ENCODE measurements around the gene DAGLA.

The DAGLA gene

DNA sequence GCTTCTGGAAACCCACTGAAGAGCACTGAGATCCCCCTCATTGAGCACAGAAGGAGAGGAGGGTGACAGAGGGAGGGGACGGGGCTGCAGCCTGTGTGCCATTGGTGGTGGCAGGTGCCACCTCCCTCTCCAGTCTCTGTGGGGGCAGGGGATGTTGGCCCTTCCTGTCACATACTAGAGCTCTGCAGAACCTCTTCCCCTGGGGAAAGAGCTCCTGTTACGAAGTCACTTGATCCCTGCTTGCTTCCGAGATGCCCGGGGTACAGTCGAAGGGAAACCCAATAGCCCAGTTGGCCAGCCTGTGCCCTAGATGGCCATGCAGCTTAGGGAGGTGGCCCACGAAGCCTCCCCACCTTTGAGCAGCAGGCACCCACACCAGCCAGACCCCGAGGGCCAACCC lies 29.4 kb downstream of the DAGLA start:
- no peak for DNase-seq (ENCODE audit: low read depth, low spot score)

GRCh38 chr11:61710019-61710418 lies 29.8 kb downstream of the DAGLA start:
- DNase-seq (ENCODE audit: low read depth, low spot score) = no peak

DNA sequence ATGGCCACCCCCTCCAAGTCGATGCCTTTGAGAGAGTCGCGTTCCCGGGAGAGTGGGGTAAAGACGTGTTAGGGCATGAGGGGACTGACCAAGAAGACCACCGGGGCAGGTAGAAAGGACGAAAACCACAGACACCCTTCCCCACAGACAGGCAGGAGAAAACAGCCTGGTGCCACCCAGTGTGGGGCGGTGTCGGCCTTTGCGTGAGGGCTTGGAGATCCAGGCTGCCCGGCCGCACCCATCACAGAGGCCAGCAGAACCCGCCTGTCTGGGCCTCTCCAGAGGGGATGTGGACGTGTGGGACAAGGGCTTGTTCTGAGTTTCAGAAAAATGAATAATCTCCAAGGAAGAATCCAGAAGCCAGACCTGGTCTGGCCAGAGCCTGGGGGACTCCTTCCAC lies 30.8 kb downstream of the DAGLA start:
- DNase-seq (ENCODE audit: low read depth, low spot score) = no peak

- no peak for DNase-seq (ENCODE audit: low read depth, low spot score)
These were observed 31.3 kb downstream of the DAGLA start for GRCh38 chr11:61711498-61711897.

DNA sequence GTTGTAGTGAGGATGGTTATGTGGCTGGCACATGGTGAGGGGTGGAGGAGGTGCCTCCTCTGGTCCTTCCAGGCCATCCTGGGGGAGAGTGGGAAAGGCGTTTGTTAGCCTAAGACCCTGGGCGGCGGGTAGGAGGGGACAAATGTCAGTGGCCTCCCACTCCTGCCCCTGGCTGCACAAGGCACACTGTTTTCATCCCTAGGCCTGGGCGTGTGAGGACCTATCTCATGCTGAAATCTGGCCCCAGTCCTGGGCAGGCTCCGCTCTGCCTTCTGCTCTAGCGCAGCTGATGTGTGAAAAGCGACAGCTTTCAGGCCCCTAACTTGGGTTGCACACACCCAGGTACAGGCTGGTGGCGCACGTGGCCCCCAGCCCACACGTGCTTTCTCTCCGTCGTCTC lies 32.1 kb downstream of the DAGLA start:
- DNase-seq (ENCODE audit: low read depth, low spot score) = no peak

GRCh38 chr11:61712846-61713245 lies 32.7 kb downstream of the DAGLA start:
- DNase-seq (ENCODE audit: low read depth, low spot score) = no peak

DNA sequence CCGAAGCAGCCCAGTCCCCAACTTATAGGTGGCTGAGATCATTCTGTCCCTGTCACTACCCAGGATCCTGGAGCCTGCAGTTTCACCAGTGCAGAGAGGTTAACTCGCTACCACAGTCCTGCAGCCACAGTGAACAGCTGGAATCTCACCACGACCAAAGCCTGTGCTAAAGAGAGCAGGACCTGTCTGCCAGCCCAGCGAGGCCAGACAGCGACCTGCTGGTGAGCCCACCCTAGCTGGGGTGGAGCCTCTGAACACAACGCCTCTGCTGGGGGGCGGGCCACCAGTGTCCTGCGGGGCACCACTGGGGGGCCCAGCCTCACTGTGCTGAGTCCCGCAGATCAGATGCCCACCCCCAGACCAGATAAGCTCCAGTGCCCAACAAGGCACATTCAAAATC lies 33.3 kb downstream of the DAGLA start:
- no peak for DNase-seq (ENCODE audit: low read depth, low spot score)

- no peak for DNase-seq (ENCODE audit: low read depth, low spot score)
These were observed 33.7 kb downstream of the DAGLA start for GRCh38 chr11:61713906-61714305.

DNA sequence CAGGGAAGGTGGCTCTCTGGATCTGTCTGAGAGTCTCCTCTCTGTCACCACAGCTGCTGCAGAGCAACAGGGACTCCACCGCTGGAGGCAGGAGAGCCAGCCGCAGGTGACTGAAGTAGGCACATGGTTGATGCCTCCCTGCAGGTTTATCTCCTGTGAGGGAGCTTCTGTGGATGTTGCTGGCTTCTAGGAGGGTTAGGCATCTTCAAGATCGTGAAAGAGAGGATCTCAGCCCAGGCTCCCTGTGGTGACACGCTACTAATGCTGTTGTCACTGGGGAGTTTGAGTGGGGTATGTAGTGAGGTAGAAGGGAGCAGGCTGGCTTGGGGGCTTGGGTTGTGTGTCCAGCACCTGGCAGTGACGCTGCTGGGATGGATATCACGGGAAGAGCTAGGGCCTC lies 34.1 kb downstream of the DAGLA start:
- DNase-seq (ENCODE audit: low read depth, low spot score) = no peak

DNA sequence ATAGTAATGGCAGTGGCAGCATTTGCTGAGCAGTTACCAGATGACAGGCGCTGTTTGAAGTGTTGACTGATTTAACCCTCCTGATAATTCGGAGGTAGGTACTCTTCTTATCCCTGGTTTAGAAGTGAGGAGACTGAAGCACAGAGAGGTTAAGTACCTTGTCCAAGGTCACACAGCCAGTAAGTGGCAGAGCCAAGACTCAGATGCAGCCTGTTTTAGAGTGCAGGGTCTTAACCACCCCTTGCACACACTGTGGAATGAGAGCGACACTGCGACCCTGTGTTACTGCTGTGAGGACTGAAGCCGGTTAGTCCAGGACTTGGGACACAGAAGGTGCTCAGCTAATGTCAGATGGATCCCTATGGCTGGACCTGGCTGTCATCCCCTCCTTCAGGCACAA lies 34.7 kb downstream of the DAGLA start:
- DNase-seq (ENCODE audit: low read depth, low spot score) = no peak

DNA sequence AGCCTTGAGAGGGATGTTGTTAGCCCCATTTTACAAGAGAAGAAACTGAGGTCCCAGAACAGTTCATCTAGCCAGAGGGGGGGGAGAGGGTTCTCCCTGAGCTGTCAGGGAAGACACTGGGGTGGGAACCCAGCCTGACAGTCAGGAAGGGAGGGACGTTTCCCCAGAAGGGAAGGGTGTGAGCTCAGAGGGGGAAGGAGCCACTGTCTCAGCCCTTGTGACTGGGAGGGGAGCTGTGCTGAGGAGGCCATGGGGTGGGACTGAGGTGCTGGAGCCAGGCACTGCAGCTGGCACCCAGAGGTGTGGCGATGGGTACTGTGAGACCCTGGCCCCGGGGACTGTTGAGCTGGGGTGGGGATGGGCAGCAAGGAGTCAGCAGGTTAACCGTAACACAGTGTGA lies 35.7 kb downstream of the DAGLA start:
- no peak for DNase-seq (ENCODE audit: low read depth, low spot score)

DNA sequence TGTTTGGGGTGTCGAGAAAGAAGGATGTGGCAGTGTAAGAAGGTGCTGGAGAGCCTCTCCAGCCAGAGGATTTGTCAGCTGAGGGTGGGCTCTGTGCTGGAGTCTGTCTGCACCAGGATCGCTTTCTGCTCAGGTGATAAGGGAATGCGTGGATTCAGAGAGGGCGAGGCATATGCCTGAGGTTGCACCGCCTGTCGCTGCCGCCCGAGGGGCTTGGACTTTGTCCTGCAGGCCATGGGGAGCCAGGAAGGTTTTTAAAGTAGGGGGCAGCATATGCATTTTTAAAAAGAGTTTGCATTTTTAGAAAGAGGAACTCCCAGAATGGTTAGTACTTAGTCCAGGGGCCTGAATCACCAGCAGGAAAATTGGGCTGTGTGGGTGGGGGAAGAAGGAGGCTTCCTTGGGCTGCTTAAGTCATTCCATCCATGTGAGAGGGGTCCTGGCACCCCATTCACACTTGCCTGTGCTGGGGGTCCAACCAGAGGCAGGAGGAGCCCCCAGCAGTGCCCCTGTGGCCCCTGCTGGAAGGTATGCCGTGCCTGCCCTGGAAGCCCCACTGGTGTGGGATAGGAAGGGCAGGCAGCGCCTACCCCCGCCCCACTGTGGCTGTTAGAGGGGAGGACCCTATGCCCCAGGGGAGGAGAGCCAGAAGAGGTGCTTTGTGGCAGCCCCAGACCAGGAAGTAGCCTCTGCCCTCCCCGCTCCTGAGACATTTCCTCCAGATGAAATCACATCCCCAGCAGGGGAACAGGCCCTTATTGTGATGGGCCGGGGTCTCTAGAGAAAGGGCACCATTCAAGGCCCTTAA lies 36.5 kb downstream of the DAGLA start:
- DNase-seq (ENCODE audit: low read depth, low spot score) = no peak

DNA sequence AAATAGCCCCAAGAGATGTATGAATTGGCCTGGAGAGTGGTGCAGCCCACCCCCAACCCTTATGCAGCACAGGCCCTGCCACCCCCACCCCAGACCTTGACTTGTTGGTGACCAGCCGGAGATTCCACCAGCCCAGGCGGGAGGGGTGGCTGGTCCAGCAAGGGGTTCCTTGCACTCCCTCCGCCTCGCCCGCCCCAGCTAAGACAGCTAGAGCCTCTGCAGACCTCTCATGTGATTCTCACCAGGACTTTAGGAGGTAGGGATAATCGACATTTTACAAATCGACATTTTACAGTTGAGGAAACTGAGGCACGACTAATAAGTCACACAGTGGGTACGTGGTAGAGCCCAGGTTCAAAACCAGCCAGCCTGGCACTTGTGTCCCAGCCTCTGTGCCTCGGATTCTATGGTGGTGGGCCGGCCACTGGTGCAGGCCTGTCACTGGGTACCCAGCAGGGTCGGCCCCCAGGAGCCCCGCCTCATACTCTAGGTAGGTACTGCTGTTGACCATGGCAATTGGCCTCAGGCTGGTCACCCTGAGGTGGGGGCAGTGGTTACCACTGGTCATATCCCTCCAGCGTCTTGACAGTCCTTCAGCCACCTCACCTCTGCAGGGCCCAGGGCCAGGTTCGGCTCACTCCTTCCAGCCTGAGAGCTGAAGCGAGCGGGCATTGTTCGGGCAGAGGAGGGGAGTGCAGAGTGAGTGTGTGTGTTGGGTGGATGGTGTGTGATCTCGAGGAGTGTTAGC lies 37.3 kb downstream of the DAGLA start:
- DNase-seq (ENCODE audit: low read depth, low spot score) = no peak

GRCh38 chr11:61718046-61718531 lies 37.9 kb downstream of the DAGLA start:
- DNase-seq (ENCODE audit: low read depth, low spot score) = no peak

DNA sequence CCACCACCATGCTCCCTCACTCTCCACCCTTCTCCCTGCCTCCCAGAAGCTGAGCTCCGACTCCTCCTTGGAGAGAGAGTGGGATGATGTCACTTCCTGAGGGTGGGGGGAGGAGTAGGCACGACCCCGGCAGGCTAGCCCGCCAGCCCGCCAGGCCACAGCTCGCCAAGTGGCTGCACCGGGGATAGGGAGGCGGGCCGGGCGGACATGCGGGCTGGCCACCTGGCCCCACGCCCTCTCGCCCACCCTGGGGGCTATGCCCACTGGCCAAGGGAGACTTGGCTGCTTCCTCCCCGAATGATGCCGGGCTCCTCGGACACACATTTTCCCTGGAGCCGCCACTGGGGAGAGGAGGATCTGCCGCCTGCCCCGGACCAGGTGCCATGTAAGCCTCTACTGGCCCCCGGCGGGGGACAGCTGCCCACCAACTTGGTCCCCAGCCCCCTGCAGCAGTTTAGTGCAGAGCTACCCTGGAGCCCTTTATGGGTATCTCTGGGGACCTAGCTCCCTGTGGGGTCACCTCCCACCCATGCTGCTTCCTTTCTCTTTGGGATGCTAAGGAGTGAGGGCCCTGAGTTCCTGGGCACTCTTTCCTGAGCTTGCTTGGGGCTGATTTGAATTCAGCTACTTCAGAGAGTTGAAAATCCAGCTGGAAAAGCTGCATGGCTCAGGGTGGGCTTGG lies 38.6 kb downstream of the DAGLA start:
- peak; percentile 91 for DNase-seq (ENCODE audit: low read depth, low spot score)

- no peak for DNase-seq (ENCODE audit: low read depth, low spot score)
These were observed 39.8 kb downstream of the DAGLA start for GRCh38 chr11:61719978-61720377.

DNA sequence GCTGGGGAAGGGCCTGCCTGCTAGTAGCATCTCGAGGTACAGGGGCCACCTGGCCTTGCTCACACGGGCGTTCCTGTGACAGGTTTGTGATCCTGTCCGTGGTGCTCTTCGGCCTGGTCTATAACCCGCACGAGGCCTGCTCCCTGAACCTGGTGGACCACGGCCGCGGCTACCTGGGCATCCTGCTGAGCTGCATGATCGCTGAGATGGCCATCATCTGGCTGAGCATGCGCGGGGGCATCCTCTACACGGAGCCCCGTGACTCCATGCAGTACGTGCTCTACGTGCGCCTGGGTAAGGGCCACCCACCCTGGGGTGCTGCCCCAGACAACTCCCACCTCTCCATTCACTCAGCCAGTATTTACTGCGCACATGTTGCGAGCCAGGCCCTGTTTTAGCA lies 40.4 kb downstream of the DAGLA start:
- no peak for DNase-seq (ENCODE audit: low read depth, low spot score)

DNA sequence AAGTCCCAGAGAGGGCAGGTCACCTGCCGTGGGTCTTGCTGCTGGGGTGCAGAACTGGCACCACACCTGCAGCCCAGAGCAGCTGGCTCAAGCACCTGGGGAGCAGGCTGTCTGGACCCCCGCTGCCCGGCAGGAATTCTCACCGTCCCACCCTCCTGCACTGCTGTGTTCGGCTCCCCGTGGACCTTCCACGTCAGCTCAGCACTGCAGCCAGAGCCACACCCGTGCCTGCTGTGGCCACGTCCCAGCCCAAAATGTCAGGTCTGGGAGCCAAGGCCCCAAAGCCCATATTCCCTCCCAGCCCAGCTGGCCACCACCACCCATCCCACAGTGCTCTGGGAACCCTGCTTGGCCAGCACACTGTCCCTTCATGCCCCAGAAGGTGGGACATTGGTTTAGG lies 44.2 kb downstream of the DAGLA start:
- DNase-seq (ENCODE audit: low read depth, low spot score) = no peak

- DNase-seq (ENCODE audit: low read depth, low spot score) = peak; percentile 69
These were observed 45.6 kb downstream of the DAGLA start for GRCh38 chr11:61725781-61726231.

- no peak for DNase-seq (ENCODE audit: low read depth, low spot score)
These were observed 46.6 kb downstream of the DAGLA start for GRCh38 chr11:61726775-61727174.

DNA sequence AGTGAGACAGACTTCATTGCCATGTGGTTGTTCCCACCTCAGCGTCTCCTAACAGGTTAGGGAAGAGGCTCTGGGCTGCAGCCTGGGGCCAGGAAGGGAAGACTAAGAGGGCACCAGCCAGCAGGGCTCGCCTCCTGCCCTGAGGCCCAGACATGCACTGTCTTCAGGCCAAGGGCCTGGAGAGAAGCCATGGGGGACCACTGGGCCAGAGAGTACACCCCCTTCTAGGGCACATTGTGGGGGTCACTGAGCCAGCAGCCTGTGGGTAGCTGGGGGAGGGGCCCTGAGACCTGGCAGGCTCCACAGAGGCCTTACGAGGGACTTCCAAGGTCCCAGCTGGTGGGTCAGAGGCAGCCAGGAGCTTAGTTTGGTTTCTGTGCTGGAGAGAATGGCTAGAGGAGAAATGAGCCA lies 47.2 kb downstream of the DAGLA start:
- DNase-seq (ENCODE audit: low read depth, low spot score) = no peak

Measured in astrocyte of the hippocampus (primary cell).